HG03103 (cell line): Measurements from ENCODE around the gene HPS3.
A peak's percentile ranks its signal among the peaks of the same experiment; 100 is the strongest.

Source experiments
- ATAC-seq: cut with Tn5 transposase; IDR thresholded peaks from one replicate; pipeline ENCODE4 v1.9.1; 2021; ENCODE audit warnings: low read depth; ENCODE audit not compliant: unreplicated experiment

The HPS3 gene

DNA sequence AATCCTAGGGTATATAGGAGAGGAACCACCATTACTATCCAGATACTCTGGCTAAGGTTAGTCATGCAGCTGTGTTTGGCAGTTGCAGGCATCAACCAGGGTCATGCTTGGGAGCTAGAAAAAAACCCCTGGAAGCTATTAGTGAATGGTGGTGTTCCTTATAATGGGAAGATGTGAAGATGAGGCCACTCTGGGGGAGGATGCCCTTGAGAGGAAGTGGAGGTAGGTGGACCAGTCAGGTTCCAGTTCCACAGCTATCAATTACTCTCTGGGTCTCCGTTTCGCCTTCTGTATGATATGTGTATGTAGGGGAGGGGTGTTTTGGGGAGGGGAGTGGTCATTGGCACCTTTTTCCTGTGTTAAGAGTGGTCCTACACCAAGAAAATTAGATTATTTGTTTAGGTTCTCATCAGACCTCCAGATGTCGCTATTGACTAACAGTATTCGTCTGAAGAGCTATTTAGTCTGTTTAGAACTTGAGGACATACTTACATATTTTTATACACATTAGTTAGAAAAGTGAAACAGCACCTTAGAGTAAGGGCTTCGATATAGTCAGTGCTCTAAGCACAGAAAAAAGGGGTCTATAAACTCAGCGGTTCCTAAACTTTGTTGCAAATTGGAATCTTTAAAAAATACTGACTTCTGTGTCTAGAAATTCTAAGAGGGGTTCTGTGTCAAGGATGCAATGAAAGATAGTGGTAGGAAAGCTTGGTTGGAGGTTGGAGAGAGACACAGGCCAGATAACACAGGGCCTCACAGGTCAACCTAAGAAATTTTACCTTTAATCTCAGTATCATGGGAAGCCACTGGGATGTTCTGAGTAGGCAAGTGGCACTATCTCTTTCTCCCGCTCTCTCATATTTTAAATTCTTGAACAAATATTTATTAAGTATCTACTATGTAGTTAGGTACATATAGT is 9.1 kb upstream of the HPS3 start:
- peak; percentile 76 for ATAC-seq

DNA sequence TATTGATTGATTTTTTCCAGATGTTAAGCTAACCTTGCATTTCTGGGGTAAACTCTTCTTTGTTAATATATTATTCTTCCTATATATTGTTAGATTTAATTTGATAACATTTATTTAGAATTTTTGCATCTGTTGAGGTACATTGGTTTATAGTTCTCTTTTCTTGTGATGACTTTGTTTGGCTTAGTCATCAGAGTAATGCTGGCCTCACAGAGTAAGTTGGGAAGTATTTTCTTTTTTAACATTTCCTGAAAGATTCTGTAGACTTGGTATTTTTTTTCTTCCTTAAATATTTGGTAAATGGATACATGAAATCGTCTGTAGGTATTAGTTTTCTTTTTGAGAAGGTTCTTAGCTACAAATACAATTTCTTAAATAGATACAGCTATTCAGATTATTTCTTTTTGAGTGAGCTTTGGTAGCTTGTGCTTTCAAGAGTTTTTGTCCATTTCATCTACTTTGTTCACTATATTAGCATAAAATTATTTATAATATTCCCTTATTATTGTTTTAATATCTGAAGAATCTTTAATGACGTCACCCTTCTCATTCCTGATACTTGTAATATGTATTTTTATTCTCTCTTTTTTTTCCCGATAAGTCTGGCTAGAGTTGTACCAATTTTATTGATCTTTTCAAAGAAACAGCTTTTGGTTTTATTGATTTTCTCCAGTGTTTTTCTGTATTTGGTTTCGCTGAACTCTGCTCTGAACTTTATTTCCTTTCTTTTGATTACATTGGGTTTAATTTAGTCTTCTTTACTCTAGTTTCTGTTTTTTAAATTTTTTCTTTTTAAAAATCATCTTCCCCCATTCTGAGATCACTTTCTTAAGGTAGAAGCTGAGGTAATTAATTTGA is 6.5 kb upstream of the HPS3 start:
- ATAC-seq: no peak

DNA sequence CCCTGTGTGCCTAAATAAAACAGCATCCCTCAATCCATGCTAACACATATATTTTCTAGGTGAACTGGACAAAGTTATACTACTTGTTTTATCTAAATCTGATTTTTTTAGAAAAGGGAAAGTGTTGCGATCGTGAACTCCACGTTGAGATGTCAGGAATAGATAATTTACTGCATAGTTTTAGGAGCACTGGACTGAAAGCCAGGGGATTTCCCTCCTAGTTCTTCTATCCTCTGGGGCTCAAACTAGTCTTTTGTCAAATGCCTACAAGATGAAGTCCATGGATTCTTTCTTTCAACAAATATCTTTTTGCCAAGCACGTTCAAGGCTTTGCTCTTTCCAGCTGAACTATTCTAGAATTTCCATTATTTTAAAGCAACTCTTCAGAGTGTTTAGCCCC is 617 bp upstream of the HPS3 start:
- no peak for ATAC-seq

DNA sequence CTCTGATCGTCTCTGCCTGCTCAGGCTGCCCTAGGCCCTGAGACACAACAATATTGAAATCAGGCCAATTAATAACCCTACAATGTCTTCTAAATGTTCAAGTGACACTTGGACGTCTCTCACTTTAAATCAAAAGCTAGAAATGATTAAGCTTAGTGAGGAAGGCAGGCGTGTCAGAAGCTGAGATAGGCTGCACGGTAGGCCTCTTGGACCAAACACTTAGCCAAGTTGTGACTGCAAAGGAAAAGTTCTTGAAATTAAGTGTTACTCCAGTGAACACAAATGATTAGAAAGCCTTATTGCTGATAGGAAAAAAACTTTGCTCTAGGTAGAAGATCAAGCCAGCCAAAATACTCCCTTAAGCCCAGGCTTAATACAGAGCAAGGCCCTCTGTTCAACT is 2.2 kb downstream of the HPS3 start:
- no peak for ATAC-seq

DNA sequence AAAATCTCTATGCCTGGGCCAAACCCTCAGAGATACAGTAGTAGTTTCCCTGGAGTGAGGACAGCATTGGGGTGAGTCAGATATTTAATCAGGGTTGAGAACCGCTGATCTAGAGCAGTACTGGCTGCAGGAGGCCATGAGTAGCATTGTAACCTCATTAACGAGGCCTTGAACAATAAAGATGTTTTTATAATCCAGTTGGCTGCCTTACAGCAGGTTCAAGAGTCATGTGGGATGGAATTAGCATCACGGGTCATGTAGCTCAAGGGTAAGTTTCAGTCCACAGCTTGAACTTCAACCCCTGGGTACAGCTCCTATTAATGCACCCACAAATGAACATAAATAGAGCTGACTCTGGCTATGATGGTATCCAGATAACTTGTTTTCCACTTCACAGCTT is 5.1 kb downstream of the HPS3 start:
- no peak for ATAC-seq

DNA sequence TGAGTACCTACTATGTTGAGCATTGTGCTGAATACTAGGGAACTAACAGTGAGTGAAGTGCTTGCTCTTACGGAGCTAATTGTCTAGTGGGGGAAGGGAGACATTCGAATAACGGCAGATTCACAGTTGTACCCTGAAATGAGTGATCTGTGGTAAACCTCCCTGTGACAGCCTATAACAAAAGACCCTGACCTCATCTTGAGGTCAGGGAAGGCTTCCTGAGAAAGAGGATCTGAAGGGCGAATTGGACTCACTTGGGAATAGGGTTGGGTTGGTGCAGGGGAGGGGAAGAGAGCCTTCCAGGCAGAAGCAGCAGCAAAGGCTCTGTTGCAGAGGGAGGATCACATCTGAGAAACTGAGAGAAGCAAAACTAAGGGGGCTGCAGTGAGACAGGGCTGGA is 13.2 kb downstream of the HPS3 start:
- ATAC-seq: no peak

DNA sequence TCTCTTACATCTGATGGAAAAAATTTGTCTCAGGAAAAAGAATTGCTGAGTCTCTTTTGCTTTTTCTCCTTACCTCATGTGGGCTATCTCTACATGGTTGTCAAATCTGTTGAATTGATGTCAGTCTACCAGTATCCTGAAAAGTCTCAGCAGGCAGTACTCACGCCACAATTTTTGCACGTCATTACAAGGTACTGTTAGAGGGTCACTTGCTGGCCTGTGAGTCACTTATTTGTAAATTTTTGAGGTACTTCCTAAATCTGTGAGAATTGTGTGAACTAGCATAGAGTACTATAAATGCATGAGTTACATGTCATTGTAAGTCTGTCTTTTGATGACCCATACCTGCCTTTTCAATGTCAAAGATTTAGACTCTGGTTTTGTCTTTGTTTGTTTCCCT is 15.9 kb downstream of the HPS3 start:
- ATAC-seq: no peak

DNA sequence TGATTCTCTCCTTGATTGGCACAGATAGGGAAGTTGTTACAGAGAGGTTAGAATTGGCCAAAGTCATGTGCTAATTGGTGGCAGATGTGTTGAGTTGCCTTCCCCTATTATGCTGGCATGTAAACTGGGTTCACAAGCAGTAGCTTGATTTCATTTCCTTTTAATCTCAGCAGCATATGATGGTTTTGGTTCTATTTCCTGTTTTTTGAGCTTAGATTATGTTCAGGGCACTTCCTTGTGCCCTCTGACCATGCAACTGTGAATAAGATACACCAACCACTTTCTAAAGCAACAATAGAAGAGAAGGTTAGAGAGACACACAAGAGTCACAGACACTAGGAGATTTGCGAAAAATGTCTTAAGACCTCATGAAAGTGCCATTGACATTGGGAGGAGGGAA is 16.5 kb downstream of the HPS3 start:
- ATAC-seq: peak; percentile 85

DNA sequence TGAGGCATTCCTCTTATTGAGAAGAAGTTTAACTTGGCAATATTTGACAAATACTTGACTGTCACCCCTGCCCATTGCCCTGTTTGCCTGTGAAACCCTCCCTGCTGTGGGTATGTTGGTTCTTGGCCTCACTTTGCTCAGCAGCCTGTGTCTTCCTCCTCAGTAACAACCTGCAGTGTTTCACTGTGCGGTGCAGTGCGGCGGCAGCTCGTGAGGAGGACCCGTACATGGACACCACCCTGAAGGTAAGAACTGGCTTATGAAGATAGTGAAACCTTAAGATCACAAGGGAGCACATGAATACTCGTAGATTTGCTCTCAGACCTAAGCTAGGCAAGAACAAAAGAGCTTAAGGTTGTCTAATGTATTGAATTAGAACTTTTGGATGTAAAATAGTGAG is 21.0 kb downstream of the HPS3 start:
- no peak for ATAC-seq

DNA sequence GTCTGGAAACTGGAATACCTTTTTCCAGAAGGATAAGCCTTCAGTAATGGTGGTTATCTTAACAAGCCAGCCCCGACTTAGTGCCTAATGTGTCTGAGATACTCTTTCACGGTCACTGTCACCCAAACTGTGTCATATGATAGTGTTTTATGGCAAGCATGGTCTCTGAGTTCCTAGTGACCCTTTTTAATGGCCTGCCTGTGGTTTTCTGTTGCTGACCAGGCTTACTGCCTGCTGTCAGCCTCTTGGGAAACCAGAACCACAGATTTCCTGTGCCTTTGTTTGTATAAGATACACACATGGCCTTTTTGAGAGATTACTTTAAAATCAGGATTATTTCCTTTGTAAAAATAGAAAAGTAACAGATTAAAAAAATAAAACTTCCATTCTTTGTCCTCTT is 22.4 kb downstream of the HPS3 start:
- no peak for ATAC-seq

DNA sequence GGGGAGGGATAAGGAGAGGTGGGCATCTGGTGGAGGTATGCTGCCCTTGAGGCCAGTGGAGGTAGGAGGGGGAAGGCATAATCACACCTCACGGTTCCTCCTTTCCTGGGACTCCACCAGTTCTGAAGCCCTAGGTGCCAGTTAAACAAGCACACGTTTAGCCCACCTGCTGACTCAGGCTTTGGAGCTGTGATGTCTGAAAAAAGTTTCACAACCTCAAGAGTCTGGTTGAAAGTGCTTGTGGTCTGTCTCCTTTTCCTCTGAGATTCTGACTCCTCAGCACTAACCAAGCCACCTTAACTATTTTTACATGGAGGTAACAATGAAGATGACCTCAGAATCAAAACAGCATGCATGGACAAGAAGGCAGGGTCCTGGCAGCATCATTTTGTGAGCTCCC is 23.0 kb downstream of the HPS3 start:
- peak; percentile 92 for ATAC-seq

DNA sequence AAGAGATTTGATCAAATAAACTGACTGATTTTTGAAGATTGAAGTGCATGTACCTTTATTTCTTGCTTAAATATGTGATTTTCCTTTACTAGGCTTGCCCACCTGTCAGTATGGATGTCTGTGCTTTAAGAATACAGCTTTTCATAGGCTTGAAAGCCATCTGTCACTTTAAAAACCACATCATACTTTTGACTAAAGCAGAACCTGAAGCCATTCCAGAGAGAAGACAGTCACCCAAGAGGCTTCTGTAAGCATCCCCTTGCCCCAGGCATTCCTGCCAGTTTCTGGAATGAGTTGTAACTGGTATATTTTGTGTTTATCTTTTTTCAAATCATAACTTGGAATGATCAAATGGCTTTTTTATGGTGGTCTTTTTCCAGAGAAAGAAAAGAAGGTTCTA is 24.0 kb downstream of the HPS3 start:
- no peak for ATAC-seq

DNA sequence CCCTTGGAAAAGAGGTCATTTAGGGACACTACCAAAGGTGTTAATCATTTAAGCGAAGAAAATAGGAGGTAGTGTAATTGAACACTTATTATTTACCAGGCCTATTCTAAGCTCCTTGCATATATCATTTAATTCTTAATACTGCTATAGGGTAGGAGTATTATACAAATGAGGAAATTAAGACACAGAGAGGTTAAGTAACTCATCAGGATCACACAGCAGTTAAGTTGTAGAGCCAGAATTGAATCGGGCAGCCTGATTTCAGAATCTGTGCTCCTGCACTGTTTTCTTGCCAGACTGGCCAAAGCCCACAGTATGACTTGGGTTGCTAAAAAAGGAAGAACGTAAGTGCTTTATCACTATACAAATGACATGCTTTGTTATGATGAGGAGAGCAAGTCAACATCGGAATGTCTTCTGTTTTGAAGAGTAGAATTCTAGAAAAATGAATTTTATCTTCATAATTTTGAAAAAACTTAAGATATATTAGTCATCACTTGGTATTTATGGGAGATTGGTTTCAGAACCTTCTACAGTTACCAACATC is 31.4 kb downstream of the HPS3 start:
- ATAC-seq: no peak

DNA sequence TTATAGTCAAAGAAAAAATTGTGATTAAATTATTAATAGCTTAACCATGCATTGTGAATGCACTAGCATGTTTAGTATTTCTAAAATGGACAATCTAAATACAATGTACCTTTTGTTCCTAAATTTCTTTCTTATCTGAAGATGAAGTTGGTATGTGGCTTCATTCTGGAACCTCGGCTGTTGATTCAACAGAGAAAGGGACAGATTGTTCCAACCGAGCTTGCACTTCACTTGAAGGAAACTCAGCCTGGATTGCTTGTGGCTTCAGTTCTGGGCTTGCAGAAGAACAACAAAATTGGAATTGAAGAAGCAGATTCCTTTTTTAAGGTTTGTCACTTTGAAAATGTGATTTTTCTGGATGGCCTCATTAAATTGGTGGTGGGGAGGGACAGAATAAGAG is 32.6 kb downstream of the HPS3 start:
- no peak for ATAC-seq

DNA sequence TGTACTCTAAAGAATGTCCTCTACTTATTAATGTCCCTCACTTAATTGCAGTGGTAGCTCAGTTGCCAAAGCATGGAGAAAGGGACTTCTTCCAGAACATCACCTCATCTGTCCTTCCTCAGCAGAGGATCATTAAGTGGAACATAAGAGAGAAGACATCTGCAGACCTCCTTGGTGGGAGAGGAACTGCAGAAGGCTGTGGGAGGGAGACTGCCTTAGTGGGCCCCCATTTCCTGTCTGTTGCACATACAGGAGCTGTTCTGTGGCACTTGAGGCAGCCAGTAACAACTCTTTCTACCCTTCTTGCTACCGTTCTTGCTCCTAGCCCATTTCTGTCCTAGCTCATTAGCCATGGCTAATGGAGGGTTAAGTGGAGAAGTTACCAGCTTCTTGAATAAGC is 33.6 kb downstream of the HPS3 start:
- no peak for ATAC-seq

DNA sequence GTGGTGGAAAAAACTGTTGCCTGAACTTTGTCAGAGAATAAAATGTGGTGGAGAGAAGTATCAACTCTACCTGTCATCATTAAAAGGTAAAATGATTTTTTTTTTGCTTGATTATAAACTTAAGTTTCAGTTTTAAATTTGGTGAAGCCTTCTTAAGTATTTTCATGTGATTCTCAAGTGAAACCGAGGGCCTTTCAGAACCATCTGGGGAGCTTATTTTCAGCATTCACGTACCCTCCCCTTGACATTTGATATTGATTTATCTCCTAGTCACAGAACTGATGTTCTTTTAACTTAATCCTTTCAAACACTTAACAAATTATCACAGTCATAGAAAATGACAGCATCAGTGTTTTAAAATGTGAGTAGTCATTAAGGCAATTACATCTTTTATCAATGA is 38.5 kb downstream of the HPS3 start:
- ATAC-seq: no peak

DNA sequence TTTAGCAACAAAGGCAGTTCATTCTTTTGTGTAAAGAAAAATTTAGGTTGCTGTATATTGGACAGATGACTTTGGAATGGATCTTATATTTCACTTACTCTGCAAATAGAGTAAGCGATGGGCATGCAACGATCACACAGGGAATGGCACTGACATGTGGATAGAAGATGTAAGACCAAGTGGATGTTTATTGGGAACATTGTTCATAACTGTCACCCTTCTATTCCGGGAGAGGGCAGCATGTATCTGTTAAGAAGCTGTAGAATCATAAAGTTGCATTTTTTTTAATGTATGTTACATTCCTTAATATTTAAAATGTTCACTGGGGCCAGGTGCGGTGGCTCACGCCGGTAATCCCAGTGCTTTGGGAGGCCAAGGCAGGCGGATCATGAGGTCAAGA is 41.2 kb downstream of the HPS3 start:
- no peak for ATAC-seq

DNA sequence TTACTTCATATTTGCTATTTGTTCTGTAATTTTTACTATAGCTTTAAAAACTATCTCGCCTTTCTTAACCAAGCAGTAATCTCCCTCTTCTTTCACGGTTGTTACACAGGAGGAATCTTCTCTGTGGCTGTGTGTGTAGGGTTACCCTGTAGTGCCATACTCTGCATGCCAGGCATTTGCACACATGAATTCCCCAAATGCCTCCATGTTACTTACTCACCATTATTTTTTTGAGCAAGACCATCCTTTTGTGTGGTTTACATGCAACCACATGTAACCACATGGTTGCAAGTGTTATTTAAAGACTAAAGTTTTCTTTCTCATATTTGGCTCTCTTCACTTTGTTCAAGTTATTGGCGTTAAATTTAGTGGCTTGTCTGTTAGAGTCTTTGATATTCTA is 45.5 kb downstream of the HPS3 start:
- peak; percentile 91 for ATAC-seq

DNA sequence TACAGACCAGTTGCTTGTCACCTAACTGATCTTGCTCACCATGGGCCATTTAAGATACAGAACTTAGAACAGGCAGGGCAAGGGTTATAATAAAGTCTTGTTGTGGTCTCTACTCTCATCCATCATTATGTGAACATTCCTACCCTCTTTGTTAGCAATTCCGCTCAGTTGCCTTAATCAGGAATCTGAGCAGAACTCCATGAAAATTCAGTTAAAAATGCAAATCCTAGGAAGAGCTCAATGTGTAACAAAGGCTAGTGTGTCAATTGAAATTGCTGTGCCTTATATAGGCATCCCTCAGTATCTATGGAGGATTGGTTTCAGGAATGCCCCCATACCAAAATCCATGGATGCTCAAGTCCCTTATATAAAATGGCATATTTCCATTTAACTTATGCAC is 47.7 kb downstream of the HPS3 start:
- no peak for ATAC-seq

DNA sequence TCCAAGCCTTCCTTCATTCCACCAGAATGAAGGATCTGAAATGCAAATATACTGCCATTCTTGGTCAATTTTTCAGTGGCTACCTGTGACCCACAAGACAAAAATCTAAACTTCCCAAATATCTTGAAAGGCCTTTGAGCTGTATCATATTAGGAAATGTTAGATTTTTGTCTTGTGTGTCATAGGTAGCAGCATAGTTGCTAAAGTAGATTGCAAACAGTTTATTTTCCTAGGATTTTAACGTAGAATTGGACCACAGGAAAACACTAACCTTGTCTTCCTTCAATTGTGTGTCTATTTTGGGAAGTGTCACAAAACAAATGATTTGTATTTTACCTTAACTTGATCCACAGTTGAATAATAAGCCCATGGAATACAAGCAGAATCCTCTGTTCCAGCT is 49.8 kb downstream of the HPS3 start:
- no peak for ATAC-seq

DNA sequence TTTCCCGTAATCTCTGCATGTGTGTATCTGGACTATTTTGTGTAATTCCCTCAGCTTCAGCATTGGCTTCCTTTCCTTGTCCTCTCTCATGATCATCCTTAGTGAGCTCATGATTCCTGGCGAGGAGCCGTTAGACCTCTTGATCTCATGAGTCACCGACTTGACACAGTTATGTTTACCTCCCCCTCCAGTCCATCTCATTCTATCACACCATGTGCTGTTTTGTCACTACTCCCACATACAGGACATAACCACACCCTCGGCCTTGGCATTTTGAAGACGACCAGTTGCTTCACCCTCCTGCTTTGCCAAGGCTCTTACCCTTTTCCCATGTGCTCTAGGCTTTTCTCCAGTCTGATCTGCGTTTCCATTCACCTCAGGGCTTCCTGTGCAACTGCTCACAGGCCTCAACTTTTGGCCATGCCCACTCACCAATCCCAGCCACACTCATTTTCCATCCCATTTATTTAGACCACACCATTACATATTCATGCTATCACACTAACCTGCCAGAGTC is 50.7 kb downstream of the HPS3 start:
- ATAC-seq: no peak
